Kidney tubule cell (primary cell): ENCODE measurements around the gene ASB18.

Source experiments
- DNase-seq: peaks from one replicate; pipeline ENCODE4 v3.0.0-alpha.2; 2018; ENCODE audit warnings: low spot score

Gene ASB18

DNA sequence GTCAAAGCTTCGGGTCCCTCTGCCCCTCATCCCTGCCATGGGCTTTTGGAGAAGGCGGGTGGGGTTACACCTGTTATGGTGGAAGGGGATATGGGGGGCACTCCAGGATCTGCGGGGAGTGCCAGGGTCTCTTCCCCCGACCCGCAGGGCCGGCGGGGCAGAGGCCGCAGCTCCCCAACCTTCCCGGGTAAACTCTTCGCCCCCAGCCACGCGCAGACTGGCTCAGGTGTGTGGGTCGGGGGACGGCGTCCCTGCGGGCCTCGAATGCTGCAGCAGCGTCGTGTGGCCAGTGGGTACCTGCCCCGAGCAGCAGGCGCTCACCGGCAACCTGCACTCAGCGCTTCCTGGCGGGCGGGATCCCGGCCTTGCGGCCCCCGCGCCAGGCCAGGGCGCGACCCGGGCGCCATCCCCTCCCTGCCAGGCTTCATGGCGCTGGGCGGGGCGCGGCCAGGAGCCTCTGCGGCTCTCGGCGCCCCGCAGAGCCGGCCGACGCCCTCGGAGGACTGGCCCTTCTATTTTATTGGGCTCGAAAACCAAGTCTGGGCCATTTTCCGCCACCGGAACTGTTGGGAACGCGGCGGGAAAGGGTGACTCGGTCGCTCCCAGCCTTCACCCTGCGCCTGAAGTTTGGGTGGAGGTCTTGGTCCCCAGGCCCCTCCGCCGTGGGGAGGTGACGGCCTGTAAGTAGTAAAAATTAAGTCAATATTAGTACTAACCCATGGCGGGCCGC is 100.6 kb downstream of the ASB18 start:
- no peak for DNase-seq

DNA sequence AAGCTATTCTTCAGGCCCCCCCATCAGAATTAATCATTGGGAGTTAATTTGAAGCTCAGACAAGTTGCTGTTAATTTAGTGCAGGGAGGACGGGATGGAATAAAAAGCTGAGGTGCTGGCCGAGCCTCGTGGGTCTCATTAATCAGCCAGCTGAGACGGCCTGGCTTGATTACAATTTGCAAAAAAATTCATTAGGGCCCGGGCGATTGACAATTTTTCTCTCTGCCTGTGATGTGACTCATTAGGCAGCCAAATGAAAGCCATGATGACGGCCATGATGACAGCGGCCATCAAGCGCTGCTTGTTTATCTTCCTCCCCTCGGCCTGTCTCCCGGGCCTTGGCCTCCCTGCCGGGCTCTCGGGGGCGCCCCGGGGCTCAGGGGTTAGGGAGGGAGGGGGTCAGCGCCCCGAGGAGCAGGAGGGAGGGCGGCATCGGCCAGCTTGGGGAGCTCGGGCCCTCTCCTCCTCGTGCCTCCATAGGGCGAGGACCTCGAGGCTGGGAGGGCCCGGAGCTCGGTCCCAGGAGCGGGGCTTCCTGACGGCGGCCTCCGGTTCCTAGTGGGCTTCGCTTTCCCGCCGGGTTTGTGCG is 101.2 kb downstream of the ASB18 start:
- DNase-seq: no peak

DNA sequence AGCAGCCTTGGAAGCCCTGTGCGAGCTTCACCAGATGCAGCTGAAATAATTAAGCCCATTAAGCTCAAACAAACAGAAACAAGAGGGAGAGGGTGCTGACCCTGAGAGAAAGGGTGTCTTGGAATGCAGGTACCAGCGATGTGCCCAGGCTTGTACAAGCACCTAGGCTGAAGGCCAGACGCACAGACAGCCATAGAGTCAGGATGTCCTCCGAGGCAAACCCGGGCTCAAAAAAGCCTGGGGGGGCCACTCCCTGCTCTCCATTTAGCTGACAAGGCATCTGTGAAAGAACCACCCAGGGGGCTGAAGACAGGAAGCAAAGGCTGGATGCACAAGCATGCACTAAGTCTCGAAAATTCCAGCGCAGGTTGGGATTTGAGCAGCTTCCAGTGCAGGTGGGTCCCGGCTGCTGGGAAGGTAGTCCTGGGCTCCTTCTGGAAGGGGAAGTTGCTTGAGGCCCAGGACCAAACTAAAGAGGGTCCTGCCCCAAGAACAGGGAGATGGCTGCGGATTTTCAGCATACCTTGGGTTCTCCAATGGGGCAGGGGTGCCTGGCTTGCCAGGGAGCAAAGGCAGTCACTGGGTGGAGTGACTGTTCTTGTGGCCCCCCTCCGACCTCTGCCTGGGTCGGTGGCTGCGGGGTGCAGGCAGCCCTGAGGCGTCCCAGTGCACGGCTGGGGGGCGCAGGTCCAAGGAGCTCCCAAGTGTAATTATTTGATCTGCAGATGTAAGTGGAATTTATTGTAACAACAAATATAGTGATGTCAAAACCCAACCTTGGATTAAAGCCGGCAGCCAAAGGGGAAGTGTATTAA is 102.0 kb downstream of the ASB18 start:
- DNase-seq: no peak

DNA sequence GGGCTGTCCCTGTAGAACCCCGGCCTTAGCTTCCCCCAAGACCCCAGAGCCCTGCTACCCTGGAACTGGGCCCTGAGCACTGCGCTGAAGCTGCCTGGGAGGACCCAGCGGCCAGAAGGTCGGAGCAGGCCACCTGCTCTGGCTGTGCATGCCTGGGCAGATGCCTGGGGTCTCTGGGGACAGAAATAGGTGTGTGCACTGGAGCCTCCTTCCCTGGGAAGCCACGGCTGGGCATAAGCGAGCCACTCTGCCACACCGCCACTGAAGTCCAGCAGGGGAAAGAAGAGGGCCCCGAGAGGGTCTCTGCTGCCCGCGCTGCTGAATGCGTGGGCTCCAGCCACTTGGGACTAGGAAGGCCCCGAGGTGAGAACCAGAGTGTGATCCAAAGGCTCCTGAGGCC is 102.7 kb downstream of the ASB18 start:
- DNase-seq: no peak

DNA sequence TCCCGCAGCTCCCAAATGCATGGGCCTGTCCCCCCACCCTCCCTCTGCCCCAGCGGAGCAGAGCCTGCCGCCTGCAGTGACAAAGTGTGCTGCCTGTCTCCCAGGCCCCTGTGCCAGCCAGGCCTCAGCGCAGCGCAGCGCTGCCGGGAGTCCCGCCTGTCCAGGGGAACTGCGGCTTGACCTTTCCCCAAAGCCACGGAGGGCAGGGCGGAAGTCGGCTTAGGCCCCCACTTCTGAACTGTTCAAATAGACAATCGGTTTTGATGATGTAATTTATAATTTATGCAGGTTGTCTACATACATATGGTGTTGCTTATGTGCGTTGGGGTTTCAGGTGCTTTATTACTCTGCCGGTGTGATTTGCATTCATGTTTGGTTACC is 103.1 kb downstream of the ASB18 start:
- DNase-seq: no peak

DNA sequence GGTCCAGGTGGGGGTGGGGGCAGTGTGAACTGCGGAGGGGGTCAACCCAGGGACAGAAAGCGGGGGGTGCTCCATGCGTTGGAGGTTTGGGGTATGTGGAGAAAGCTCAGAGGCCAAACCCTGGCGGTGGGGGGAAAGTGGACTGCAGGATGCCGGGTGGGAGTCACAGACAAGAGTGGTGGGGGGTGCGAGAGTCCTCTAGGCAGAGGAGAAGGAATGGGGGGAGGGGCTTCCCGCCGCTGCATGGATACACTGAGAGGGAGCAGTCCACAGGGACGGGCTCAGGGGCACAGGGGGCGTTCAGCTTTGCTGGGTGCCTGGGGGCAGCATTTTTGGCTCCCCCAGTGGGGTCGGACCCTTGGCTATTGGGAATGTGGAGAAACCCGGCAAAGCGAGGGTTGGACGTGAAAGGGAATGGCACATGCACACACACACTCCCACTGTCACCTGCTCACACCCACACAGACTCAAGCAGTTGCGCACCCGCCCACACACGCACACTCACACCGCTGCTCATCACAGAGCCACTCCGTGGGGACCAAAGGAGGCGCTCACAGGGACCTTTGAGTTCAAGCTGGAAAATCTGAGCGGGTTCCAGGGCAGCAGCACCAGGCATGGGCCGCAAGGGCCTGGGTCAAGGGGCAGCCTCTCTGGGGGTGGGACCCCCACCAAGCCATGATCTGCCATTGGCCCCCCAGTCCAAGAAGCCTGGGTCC is 103.7 kb downstream of the ASB18 start:
- DNase-seq: no peak

DNA sequence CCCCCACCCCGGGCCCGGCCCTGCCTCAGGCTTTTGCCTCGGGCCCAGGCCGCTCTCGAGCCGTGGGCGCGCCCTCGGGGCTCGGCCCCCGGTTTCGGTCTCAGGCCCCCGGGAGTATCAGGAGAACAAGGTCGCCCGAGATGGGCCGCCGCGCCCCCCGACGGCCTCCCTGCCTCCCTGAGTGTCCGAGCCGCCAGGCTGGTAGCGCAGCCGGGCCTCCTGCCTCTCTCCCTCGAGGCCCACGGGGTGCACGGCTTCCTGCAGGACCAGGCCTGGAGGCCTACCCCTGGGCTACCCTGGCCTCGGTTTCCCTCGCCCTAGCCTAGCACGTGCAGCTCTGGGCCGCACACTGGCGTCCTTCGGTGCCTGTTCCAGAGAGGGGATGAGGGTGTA is 104.4 kb downstream of the ASB18 start:
- no peak for DNase-seq

DNA sequence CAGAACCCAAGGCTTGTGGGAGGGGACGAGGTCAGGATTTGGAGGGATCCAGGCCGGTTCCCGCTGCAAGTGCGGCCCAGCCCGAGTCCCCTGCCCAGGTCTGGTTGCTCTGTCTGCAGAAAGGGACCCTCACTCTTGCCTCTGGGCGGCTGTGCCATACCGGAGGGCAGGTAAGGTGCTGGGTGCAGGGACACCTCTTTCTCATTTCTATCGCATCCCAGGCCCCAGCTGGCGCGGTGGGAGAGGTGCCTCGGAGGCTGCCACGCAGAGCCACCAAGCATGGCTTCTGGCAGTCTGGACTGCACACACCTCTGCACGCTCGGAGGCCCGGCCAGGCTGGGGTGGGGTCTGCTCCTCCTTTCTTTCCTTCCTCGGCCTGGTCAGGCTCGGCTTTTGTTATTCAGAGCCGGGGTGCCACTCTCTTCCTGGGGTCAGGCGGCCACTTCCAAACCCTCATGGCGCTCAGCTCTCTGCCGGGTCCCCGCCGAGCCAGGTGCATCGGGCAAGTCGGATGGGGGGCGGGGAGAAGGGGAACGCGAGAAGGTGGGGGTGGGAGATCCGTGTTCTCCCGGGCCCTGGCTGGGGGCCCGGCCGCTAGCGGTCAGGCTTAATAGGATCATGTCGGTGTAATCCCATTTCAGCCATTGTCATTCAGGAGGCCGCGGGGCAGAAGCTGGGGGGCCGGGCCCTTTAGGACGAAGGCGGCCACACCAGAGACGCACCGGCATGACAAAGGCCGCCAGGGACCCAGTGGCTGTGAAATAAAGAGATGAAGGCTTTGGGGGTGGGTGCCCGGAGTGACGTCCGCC is 105.0 kb downstream of the ASB18 start:
- DNase-seq: no peak

DNA sequence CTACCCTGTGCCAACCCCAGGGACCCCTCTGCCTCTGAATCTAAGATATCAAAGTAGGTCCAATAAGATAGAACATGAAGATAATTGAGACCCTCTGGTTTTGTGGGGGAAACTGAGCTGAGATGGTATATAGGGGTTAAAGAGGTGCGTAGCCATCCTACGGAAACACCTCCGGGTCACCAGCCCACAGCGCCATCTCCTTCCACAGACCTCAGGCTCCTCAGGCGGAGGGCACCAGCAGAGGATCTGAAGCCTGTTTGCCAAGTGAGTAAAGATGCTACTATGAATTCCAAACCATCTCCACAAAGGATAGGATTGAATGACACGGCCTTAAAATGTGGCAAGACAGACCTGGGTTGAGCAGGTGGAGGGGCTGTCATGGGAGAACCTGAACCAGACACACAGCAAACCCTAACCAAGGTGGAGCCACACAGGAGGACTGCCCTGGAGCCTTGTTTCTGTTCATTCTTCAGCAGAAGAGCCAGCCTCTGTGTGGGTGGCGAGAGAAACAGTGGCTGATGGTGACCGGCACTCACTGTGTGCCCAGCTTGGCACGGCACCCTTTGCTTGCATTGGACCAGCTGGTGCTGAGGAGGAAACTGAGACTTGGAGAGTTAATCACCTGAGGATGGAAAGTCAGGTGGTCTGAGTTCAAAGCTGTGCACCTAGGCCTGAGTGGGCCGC is 106.2 kb downstream of the ASB18 start:
- no peak for DNase-seq

DNA sequence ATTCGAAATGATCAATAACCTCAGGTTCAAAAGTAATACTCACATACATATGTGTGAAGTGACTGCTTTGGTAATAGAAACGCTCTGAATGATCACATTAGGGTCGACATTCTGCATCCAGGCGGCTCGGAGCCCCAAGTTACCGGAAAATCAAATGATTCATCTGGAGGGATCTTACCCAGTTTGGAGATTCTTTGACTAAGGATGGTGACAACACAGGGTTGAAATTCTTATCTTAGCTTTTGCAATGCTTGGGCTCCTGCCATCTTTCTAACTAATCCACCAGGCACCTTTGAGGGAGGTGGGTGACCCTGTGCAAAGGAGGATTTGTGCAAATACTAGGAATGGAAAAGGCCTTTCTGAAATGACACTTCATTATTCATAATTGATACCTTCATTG is 106.8 kb downstream of the ASB18 start:
- no peak for DNase-seq

DNA sequence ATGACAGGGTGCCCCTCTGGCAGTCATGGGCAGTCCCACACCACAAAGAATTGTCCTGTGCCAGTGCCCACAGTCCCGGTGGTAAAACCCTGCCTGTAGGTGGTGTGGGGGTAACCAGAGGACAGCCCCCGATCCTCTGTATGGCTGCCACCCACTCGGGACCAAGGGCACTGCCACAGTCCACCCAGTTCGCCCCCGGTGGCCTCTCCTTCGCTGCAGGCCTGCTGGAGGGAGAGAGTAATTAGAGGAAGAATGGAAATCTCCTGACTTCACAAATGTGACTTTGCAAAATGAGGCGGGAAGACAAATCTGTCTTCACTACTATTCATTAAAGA is 107.4 kb downstream of the ASB18 start:
- DNase-seq: no peak

DNA sequence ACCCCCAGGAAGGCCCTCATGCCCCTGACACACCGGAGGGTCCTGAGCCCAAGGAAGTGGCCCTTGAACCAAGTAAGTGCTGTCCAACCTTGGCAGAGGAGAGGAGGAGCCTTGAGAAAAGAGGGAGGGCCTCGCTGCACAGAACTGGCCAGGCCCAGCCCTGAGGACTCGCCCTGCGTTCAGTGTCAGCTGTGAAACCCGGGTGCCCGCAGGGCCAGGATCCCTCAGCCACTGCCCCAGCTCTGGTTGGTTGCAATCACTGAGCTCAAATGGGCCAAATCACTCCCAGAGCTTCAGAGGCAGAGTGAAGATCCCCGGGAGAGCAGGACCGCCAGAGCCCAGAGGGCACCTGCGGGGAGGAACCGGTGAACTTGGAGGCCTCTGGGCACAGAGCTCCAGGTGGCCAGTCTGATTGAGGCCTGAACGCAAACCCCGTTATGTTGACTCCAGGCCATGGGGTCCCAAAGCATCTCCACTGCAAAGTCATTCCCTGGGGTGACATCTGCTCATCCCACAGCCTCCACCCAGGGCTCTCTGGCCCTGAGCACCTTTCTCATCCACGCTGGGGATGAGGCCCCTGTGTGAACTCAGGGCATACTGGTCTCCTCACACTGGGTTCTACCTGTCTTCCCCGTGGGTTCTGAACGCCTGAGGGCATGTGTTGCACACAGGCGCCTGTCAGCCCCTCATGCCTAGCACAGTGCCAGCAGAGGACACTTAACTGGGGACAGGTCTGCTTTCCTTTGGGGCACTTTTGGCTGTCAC is 107.9 kb downstream of the ASB18 start:
- no peak for DNase-seq

DNA sequence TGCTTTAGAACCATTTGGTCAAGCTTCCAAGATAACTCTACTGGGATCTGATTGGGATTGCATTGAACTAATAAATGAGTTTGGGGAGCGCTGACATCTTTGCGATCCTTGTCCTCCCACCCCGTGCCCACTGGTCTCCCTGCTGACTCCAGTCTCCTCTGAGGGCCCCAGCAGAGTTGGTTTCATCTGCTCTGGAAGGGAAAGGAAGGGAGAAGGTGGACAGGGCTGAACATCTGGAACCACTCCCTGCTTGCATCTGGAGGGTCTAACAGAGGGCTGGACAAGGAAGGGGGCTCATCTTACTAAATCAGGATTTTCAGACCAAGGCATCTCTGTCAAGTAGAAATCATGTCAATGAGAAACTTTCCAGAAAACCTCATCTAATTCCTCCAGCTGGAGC is 108.8 kb downstream of the ASB18 start:
- DNase-seq: no peak

DNA sequence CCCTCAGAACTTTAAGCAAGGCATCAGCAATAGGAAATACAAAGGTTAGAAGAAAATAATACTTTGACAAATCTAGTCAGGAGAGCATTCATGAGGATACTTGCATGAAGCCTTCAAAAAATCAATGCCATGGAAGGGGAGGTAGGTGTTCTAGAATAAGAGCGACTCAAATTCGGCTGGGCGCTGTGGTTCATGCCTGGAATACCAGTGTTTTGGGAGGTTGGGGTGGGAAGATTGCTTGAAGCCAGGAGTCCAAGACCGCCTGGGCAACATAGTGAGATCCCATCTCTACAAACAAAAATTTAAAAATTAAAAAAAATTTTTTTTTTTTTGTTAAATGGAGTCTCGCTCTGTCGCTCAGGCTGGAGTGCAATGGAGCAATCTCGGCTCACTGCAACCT is 117.8 kb downstream of the ASB18 start:
- no peak for DNase-seq

DNA sequence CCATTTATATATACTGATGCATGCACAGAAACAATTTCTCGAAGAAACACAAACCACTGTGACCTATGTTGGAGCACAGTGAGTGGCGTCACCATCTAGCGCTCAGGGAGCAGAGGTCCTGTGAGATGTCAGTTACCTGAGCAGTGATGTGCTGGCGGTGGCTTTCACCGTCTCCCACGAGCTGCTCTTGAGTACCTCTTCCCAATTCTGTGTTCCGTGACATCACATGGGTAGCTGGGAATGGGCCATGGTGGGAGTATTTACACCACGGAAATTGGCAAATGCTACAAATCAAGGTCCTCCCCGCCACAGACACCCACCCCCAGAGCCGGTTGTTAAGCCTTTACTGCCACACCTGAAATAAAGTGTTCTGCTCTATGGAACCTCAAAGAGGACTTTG is 120.4 kb downstream of the ASB18 start:
- DNase-seq: no peak
